ENCODE results near the gene PTPRA.

DNA sequence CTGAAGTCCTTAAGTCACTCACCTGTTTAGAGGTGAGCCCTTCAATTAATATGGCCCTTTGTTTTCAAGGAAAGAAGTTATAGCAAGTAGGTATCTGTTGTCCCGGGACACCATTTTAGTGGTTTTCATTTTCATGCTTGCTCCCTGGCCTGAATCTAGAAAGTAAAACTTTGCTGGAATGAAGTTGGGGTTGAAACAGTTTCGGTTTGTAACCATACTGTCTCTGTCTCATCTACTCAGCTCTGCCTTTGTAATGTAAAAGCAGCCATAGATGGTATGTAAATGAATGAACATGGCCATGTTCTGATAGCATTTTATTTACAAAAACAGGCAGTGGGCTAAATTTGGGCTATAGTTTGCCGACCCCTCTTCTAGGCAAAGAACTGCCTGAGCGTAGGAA, 105.2 kb downstream of the PTPRA start:
- TF ChIP-seq, protein P1, sequence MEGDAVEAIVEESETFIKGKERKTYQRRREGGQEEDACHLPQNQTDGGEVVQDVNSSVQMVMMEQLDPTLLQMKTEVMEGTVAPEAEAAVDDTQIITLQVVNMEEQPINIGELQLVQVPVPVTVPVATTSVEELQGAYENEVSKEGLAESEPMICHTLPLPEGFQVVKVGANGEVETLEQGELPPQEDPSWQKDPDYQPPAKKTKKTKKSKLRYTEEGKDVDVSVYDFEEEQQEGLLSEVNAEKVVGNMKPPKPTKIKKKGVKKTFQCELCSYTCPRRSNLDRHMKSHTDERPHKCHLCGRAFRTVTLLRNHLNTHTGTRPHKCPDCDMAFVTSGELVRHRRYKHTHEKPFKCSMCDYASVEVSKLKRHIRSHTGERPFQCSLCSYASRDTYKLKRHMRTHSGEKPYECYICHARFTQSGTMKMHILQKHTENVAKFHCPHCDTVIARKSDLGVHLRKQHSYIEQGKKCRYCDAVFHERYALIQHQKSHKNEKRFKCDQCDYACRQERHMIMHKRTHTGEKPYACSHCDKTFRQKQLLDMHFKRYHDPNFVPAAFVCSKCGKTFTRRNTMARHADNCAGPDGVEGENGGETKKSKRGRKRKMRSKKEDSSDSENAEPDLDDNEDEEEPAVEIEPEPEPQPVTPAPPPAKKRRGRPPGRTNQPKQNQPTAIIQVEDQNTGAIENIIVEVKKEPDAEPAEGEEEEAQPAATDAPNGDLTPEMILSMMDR (conservative IDR thresholded peaks at IDR 0.05; ENCODE audit: low read depth, low read length): no peak
- TF ChIP-seq POLR2A (IDR thresholded peaks at IDR 0.05; ENCODE audit: low read depth, low read length) (no peak), FOS (IDR thresholded peaks at IDR 0.05; ENCODE audit: low read depth, low read length) (no peak), RAD21 (IDR thresholded peaks at IDR 0.05; ENCODE audit: low read length) (no peak), MAFK (IDR thresholded peaks at IDR 0.05; ENCODE audit: low read depth, low read length) (no peak), RCOR1 (IDR thresholded peaks at IDR 0.05; ENCODE audit: insufficient replicate concordance, low read length) (no peak), MXI1 (IDR thresholded peaks at IDR 0.05; ENCODE audit: borderline replicate concordance, low read depth, low read length) (no peak), MAZ (IDR thresholded peaks at IDR 0.05; ENCODE audit: borderline replicate concordance, low read depth, low read length) (no peak)
- TF ChIP-seq, protein P2, sequence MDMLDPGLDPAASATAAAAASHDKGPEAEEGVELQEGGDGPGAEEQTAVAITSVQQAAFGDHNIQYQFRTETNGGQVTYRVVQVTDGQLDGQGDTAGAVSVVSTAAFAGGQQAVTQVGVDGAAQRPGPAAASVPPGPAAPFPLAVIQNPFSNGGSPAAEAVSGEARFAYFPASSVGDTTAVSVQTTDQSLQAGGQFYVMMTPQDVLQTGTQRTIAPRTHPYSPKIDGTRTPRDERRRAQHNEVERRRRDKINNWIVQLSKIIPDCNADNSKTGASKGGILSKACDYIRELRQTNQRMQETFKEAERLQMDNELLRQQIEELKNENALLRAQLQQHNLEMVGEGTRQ (IDR thresholded peaks at IDR 0.05; ENCODE audit: low read depth, low read length): no peak

All from IMR-90 (cell line).